ENCODE data around the gene FMOD. TPM values are rescaled to one million over a fixed set of nuclear protein-coding genes. Genes with fewer than 3 reads are reported as not detected.

Gene FMOD
- total and polyA plus RNA-seq, 12 donors: 4.5 to 20.5 (median 10.5) TPM

DNA sequence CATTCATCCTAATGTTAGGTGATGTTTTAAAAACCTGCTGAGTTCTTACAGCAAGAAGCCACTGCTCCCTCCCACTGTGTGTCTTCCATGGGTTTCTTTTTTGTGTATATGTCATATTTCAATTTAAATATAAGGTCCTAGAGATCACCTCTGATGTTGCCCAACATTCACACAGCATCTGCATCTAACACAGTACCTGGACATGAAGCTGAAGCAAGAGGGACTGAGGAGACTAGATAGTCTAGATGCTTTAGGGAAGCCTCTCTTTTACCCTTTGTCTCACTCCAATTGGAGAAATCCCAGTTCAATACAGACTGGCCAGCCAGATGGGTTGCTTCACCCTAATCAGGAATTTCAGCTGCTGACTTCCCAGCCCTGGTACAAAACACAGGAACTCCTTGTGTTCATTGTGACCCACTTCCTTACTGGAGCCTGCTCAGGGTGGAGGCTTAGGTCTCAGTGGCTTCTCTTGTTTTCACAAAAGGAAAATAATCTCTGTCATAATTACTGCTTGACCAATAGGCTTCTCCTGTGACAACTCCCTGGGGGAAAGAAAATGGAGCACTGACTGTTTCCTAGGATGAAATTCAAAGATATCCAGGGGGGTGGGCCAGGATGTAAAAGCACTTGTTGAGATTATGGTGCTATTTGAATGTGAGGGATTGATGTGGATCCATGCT, 28.3 kb downstream of the FMOD start:
- DNase-seq (peak in 1 of 2 donors; percentile 60), ATAC-seq (peak in 7 of 8 donors; percentile 26 to 66 (median 54))
- Histone ChIP-seq H3K36me3 (no peaks in the 10 kb centered on the region), H3K27ac (peak overlapping the region; percentile 84 to 98 (median 94)), H3K4me1 (peaks cover 33 to 78% (median 71%) of the 10 kb centered on the region in 9 donors), H3K4me3 (no peak overlapping the region), H3K9me3 (no peaks in the 10 kb centered on the region), H3K27me3 (no peaks in the 10 kb centered on the region)
- TF ChIP-seq, protein P1, sequence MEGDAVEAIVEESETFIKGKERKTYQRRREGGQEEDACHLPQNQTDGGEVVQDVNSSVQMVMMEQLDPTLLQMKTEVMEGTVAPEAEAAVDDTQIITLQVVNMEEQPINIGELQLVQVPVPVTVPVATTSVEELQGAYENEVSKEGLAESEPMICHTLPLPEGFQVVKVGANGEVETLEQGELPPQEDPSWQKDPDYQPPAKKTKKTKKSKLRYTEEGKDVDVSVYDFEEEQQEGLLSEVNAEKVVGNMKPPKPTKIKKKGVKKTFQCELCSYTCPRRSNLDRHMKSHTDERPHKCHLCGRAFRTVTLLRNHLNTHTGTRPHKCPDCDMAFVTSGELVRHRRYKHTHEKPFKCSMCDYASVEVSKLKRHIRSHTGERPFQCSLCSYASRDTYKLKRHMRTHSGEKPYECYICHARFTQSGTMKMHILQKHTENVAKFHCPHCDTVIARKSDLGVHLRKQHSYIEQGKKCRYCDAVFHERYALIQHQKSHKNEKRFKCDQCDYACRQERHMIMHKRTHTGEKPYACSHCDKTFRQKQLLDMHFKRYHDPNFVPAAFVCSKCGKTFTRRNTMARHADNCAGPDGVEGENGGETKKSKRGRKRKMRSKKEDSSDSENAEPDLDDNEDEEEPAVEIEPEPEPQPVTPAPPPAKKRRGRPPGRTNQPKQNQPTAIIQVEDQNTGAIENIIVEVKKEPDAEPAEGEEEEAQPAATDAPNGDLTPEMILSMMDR (IDR thresholded peaks at IDR 0.05): no peak
- intact Hi-C loops (cut with DNase I): loop anchor here in 2 of 10 donors (1.0 kb wide), 2 partner anchors 15 to 16 kb away; no protein-coding TSS in a partner anchor

DNA sequence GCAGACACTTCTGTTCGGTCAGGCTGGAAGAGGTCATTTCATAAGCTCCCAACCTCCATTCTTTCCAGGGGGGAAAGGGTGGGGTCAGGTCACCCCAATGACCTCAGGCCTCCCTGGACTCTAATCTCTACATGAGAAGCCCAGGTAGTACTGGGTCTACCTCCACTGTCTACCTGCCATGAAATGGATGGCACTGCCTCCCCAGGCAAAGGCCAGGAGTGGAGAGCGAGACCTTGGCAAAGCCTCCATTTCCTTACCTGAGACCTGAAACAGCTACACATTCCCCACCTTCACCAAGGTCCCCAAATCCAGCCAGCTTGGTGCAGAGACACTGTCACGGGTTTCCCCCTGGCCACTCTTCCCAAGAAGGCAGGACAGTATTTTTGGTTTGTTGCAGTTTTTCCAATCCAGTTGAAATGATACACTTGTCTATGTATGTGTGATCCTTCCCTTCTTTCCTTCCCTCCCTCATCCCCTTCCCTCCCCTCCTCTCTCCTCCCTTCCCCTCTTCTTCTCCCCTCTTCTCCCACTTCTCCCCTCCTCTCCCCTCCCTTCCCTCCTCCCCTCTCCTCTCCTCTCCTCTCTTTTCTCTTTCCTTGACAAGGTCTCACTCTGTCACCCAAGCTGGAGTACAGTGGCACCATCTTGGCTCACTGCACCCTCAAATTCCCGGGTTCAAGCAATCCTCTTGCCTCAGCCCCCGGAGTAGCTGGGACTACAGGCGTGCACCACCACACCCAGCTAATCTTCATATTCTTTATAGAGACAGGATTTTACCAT, 29.5 kb downstream of the FMOD start:
- no peaks in the 10 kb centered on the region for H3K9me3 ChIP-seq
- no peak overlapping the region for H3K4me3 ChIP-seq
- TF ChIP-seq, protein P1 (IDR thresholded peaks at IDR 0.05): no peak
- peaks cover 27 to 77% (median 68%) of the 10 kb centered on the region in 9 donors for H3K4me1 ChIP-seq
- H3K27me3 ChIP-seq: no peaks in the 10 kb centered on the region
- peak overlapping the region; percentile 42 to 98 (median 92) for H3K27ac ChIP-seq
- ATAC-seq: no peak
- no peaks in the 10 kb centered on the region for H3K36me3 ChIP-seq
- no peak for DNase-seq
- intact Hi-C loops (cut with DNase I): loop anchor here in 3 of 10 donors (1.0 to 2.0 kb wide), 3 partner anchors 14 to 15 kb away; no protein-coding TSS in a partner anchor
- WGBS, 2 donors: 88 to 90% methylated on average over 6 of the region's 6 CpGs

DNA sequence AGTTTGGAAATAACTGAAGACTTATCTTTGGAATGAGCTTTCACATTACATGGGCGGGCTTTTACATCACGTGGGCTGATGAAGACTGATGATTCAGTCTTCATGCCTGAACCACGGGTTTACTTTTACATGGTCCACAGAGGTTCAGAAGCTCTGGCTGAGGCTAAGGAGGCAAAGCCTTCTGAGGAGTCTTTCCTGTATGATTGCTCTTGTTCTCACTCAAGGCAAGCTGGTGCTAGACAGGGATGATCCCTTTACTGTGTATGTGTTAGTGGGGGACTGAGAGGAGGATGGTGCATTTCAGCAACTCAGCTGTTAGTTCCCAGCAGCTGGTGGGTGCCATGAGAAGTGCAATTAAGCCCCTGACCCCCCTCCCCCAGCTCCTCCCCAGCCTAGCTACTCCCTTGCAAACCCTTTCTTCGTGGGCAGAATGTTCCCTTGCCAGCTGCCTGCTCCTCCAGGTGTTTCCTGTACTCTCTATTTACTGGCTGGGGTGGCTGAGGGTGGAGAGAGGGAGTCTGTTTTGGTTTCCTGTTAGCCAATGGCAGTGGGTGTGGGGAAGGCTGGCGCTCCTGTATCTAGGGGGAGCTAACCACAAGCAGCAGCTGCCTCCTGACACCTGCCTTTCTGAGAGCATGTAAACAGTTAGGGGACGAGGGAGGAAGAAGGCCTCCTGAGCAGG, 30.2 kb downstream of the FMOD start:
- H3K27ac ChIP-seq: peak overlapping the region in 9 of 10 donors; percentile 1 to 98 (median 91)
- H3K9me3 ChIP-seq: no peaks in the 10 kb centered on the region
- H3K4me3 ChIP-seq: no peak overlapping the region
- WGBS, 2 donors: 51 to 64% methylated on average over 6 of the region's 6 CpGs
- ATAC-seq (peak in 5 of 8 donors; percentile 17 to 40 (median 23)), DNase-seq (peak in 1 of 2 donors; percentile 49)
- peaks cover 27 to 74% (median 61%) of the 10 kb centered on the region in 9 donors for H3K4me1 ChIP-seq
- H3K27me3 ChIP-seq: no peaks in the 10 kb centered on the region
- intact Hi-C loops (cut with DNase I): loop anchor here in 1 of 10 donors (2.0 kb wide), 1 partner anchor 14 kb away; no protein-coding TSS in a partner anchor
- TF ChIP-seq, protein P1 (IDR thresholded peaks at IDR 0.05): no peak
- no peaks in the 10 kb centered on the region for H3K36me3 ChIP-seq

DNA sequence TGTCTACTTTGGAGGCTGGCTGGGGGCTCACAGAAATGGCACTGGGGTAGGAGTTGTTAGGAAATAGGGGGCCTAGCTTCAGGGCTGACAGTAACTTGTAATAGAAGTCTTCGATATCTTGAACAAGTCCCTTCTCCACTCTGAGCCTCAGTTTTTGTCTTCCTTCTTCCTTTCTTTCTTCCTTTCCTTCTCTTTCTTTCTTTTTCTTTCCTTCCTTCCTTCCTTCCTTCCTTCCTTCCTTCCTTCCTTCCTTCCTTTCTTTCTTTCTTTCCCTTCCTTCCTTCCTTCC, 32.7 kb downstream of the FMOD start:
- no peaks in the 10 kb centered on the region for H3K36me3 ChIP-seq
- H3K27me3 ChIP-seq: no peaks in the 10 kb centered on the region
- DNase-seq (no peak), ATAC-seq (no peak)
- no peak overlapping the region for H3K4me3 ChIP-seq
- H3K4me1 ChIP-seq: peaks cover 12 to 49% (median 35%) of the 10 kb centered on the region in 9 donors
- whole genome bisulfite sequencing, 2 donors: 100% methylated on average over 1 of the region's 1 CpG
- no peaks in the 10 kb centered on the region for H3K9me3 ChIP-seq
- TF ChIP-seq, protein P1 (IDR thresholded peaks at IDR 0.05): no peak
- intact Hi-C loops (cut with DNase I): no loop called here
- H3K27ac ChIP-seq: no peak overlapping the region
